Colon (tissue), 2 donors: ENCODE data around the gene CTNNA2.

Experiments
- FAIRE-seq: peaks from 2 replicates; lab custom pipeline; 2012; peaks lifted over from hg19 to GRCh38; lab: Jason Lieb, UNC
- donor health status: control.
- donor health status: control.

CTNNA2 gene

DNA sequence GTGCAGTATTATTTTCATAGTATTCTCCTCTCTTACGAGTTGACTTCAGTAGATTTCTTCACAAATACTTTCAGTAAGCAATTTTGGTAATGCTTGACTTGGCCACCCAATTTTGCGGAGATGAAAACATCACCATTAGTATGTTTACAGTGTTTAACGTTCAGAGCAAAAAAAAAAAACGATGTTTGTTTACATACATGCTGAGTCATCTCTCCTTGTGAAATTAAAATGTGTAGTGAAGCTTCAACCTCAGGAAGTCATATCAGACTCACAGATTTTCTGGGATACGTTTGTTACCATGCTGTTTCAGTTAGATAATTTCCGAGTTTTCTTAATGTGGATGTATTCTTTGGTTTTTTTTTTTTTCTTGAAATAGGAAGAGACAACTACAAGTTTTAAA lies 100.1 kb downstream of the CTNNA2 start:
- FAIRE-seq: no peak

DNA sequence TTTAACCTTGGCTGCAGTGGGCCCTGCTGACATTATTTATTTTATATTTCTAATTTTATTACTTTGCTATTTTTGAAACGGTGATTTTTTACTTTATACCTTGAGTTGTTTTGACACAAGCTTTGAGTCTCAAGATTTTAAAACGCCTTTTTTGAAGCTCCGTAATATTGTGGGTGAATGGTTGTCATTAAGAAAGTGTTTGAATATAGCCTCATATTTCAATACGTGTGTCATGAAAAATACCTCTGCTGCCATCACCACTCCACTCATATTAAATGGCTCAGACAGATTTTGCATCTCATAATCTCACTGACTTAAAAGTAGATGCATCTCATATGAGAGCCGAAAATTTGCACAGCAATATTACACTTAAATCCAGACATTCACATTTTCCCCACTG lies 106.6 kb downstream of the CTNNA2 start:
- no peak for FAIRE-seq

DNA sequence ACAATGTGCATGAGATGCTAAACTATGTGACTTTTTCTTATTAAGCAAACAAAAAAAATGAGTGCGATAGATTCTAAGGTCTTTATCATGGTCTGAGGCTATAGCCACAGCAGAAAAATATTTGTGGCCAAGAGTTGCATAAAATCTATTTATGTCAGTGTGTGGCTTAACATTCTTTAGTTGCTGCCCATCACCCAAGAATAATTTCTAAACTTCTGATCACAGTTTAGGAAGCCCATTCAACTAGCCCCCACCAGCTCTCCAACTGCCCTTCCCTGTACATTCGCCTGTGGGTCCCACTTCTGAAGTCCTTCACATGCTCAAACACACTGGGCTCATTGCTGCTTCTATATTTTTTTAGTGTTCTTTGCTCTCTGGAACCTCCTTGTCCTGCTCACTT lies 107.1 kb downstream of the CTNNA2 start:
- no peak for FAIRE-seq

DNA sequence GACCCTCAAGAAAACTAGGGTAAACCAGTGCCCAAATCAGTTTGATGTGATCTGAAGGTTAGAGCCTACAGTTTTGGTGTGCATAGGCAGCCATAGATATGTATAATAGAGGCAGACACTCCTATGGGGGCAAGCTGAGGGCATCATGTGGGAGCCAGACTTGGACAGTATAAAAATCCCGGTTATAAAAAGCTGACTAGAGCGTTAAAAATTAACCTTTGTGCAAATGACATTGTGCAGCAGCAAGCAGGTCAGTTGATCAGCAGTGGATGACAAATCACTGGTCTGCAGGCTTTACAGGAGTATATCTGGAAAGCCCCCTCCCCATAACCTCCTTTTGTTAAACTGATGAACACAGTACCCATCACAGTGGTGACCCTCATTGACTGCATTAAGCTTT lies 107.8 kb downstream of the CTNNA2 start:
- no peak for FAIRE-seq

DNA sequence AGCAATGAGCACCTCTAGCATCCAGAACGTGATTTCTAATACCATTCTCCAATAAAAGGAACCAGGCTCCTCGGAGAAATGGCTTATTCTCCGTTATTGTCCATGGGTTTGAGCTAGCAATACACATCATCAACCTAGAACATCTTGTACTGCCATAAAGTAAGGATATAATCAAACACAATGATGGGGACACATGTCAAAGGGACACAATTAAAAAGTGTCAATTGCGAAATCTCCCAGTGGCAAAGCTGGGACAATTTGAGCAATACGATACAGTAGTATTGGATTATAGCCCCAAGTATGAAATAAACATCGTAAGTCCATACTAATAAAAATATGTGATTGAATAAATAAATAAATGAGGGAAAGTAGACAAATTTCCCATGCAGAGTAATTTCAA lies 108.4 kb downstream of the CTNNA2 start:
- FAIRE-seq: no peak

DNA sequence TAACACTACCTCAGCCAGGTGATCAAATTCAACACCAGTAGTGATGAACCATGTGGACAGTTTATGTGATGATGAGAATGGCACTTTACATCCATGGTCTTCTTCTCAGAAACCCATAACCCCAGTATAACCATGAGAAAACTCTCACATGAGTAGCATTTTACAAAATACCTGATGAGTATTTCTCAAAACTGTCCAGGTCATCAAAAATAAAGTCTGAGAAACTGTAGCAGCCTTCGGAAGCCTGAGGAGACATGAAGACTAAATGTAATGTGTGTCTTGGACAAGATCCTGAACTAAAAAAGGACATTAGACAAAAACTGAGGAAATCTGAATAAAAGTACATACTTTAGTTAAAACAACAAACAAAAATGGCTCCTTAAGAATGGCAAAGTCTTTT lies 108.9 kb downstream of the CTNNA2 start:
- no peak for FAIRE-seq

DNA sequence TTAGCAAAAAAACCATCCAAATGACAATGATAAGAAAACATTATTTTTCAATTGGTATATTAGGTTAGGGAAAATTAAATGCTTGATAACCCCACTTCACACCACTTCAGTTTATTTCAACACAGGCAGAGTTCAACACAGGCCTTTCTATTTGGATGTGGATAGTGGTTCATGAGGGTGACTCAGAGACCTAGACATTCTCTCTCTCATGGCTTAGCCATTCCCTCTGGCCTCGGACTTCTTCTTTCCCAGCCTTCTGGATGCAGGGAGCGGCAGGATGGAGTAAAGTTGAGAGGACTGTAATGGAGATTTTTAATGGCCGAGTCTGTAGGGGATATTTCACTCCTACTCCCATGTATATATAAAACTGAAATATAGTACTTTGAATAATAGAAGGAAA lies 109.7 kb downstream of the CTNNA2 start:
- no peak for FAIRE-seq

DNA sequence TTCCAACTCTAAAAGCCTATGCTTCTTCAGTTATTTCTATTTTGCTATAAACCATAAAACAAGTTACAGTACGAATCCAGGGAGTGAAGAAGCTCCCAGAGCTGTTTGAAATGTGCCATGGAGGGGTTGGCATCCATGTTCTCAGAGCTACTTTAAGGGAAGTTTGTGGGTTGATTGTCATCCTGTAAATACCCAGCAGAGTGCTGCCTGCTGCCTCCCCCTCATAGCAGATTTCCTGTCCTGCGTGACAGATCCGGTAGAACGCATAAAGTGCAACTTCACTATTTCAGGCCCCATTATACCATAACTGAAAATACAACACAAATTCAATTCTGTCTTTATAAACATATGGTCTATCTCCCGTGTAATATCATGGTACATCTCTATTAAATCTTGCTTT lies 114.4 kb downstream of the CTNNA2 start:
- no peak for FAIRE-seq

DNA sequence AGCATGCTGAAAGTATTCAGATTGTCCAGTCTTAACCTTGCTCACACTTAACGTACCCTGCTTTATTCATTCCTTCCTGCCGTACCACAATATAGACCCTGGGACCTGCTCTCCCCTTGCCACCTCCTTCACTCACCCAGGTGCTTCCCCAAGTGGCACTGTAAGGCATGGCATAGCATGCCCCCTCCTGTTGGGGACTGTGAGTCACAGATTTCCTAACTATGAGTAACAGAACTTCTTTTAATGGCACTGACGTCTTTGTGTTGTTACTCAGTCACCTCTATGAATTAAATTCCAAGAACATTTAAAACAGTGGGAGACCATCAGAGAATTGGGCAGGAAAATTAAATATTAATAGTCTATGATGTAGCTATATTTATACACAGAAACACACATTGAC lies 117.2 kb downstream of the CTNNA2 start:
- FAIRE-seq: no peak

DNA sequence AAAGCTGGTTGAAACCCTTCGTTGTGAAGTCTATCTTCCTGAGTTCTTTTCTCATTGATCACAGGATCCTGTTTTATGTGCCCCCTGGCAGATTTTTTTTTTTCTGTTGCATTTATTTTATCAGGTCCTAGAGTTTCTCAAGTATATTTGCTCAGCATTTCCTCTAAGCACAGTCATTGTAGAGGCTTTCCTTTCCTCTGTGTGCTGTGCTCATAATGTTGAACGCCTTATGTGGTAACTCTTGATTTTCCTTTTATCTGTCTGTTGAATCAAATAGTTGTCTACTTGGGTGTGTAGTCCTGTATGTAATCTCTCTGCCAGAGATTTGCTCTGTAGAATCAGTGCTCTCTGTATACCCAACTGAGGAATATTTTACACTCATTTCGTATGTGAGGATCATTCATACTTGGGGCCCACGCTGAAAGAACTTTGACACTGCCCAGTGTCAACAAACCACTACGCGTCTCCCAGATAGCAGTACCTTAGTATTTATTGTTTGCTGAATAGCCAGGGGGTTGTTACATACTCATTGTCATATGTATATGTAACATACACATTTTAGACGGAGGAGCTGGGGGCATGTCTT lies 118.2 kb downstream of the CTNNA2 start:
- FAIRE-seq: no peak

DNA sequence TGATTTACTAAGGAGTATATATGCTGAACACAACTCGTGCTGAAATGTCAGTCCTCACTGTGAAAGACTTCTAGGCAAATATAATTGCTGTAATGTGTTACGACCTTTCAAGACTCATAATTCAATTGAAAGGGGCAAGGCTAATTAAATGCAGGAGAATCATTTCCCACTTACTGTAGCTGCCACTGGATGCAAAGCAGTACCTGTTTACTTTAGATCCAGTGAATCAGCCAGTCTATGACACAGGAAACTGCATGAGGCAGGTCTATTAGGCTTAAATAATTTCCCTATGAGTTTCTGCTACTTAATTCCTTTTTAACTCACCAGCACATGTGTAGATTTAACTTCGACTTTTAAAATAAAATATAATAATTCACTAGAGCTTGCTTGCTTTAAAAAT lies 125.6 kb downstream of the CTNNA2 start:
- no peak for FAIRE-seq

DNA sequence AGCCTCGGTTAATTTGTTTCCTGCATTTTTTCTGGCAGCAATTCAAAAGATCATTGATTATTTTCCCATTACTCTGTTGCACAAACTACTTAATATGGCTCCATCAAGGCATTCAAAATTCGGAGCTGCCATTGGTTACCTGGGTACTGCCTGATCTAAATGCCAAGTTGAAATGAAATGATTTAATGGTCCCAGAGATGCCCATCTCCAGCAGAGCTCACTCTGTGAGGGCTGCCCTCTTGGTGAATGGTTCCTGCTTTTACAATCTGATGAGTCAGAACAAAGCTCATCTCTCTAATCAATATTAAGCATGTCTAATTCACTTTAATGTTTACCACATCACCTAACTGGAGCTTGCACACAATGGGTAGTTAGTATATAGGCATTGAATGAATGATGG lies 126.1 kb downstream of the CTNNA2 start:
- no peak for FAIRE-seq

DNA sequence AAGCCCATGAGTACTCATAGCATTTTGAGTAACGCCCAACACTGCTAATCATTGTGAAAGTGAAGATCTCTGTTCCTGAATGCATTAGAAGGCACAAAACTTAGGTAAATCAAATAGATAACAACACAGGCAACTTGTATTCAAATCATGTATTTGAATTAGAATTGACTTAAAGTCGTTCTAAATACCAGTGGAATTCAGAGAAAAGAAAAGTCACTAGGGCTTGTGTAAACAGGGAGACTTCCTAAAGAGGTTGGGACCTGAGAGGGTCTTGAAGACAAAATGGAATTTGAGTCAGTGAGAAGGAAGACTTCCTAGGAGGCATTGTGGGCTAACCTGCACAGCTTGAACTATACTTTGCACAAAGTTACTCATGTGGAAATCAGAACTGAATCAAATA lies 127.2 kb downstream of the CTNNA2 start:
- no peak for FAIRE-seq

DNA sequence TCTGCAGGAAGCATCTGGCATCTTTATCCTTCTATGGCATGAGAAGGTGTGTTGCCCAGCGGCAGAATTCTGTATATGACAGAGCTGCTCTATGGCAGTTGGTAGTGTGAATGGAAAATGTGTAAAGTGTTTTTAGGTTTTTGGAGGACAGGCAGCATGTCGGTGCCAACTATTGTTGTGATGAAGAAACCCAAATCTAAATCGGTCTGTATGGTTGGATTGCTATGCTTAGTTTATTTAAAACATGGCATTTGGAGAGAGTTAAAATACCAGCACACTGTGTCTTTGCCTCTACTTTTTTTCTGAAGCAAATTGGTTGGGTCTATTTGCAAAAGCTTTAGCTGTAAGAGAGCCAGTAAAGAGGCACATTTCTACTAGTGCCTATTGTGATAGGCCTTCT lies 136.7 kb downstream of the CTNNA2 start:
- no peak for FAIRE-seq

DNA sequence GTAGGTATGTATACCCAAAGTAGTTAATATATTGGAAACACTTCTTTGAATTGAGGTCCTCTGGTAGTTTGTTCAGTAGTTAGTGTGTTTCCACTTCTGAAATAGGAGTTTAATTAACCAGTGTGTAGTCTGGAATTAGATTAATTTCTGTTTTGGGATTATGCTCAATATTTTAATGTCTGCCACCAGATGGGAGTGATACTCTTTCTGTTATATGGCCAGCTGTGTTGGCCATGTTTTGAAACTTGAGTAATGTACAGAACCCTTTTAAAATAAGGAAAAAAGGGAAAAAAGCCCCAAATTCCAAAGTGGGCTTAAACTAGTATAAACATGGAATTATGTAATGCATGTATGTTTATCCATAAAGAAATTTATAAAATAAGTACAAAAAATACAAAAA lies 147.7 kb downstream of the CTNNA2 start:
- FAIRE-seq: no peak

DNA sequence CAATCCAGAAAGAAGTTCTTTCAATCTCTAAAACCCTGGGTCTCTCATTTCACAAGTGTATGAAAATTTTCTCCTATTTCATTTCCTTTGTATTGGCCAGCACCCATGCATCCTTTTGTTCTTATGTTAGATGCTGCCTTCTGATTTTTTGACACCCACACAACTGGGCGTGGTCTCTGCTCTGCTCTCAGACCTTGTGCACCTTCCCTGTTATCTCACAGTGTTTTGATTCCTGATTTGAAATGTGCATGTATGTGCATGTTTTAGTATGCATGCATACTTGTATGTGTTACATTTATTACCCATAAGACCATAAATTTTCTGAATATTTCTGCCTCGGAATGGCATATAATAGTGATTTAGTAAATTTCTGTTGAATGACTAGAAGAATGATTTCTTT lies 152.2 kb downstream of the CTNNA2 start:
- FAIRE-seq: no peak

DNA sequence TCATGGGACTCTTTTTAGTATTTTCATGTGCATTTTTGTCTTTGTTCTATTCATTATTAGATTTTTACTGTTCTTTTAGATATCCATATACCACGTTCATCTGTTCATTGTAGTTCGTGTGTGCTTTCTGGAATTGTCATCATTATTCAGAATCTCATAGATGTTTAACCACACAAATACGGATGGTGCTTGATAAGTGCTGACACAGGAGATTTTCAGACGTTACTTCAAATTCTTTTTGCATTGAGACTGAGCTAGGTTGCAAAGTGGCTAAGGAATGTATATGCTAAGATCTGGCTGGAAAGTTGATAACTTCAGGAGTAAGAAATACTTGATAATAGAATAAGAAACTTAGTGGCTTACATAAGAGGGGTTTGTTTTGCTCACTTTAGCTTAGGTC lies 153.6 kb downstream of the CTNNA2 start:
- no peak for FAIRE-seq

DNA sequence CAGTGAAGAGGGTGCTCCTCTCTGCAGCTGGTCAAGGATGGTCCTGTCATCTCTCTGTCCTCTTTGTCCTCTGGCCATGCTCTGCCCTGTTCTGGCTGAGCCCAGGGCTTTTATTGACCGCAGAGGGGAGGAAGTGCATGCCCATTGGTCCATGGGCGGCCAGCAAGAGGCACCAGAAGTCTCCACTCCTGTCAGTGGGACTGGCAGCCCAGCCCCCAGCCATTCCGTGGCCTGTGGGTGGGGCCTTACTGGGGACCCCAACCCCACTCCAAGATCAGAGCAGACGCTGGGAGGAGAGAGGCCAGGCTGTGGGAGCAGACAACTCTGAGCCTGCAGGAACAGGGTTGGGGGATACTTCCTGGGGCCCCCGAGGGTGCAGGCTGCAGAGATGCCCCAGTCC lies 156.9 kb downstream of the CTNNA2 start:
- FAIRE-seq: no peak

DNA sequence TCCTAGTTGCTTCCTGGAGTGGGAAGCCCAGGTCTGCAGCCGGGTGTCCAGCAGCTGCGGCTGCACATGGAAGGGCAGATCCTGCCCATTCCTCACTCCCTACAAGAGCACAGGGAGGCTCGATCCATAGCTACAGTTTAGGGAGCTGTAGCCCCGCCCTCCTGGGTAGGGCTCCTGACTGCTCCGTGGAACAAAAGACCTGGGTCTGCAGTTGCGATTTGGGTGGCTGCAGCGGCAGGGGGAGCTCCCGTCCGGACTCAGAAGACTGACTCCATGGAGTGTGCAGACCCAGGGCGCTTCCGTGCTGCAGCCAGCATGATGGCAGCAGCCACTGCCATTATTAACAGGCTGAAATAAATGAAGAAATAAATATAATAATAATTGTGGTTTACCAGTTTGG lies 157.3 kb downstream of the CTNNA2 start:
- FAIRE-seq: no peak

DNA sequence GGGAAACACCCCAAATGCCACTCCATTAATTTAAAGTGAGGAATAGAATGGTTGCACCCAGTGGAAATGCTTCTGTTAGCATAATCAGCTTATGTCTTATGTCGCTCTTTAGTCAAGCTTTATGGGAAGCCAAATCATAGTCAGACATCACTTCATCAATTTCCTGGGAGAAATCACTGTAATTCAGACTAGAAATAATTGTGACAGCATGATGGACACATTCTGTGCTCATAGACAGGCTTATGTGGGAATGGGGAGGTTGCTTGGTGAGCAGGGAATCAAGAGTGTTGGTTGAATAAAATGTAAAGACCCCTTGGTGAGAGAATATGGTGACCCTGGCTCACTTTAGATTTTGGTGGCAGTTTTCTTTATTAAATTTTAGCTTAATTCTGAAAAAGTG lies 174.0 kb downstream of the CTNNA2 start:
- FAIRE-seq: no peak

DNA sequence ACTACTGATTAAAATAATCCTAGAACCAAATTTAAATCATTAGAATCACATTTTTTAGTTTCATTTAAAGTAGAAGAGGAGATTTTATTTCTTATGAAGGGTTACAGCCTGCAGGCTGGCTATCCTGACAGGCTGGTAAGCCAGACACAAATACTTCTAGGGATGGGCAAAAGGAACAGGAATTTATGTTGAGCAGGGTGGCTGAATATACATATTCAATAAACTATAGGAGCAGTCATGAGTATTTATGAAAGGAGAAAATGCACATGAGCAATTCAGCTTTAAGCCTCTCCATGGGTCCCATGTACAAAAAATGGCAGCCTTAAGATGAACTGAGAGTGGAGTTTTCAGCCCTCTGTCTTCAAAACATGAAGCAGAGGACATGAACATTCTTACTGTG lies 182.4 kb downstream of the CTNNA2 start:
- FAIRE-seq: no peak

DNA sequence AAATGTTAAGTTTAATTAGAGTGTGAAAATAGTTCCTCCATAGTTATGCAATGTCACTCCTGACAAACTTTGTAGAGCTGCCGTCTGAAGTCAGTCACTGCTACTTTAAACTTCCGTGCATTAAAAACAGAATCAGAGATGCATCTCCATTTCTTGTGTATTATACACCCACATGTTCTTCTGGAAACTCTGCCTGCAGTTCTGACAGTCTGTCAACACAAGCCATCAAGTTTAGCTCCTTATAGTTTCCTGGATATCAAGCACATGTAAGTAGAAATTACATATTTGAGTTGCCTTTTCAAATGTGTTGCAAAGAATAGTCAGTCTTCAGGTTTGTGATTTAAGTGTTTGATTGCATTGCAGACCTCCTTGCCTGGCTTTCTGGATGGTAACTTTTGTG lies 184.3 kb downstream of the CTNNA2 start:
- no peak for FAIRE-seq

DNA sequence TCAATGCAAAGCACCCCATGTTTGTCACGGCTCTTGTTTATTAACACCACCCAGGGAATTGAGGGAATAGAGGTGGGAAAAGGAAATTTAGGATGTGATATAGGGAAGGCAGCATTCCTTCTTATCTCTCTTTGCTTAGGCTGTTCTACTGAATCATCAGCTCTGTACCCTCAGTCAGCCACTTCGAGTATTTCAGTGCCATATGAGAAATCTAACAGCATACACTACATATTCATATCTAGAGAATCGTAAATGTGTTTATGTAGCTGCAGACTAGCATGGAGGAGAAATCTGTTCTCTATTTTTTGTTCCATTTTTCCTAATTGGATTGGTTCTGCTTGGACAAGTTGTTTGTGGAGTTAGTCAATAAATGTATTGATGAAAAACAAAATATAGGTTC lies 187.8 kb downstream of the CTNNA2 start:
- FAIRE-seq: no peak

DNA sequence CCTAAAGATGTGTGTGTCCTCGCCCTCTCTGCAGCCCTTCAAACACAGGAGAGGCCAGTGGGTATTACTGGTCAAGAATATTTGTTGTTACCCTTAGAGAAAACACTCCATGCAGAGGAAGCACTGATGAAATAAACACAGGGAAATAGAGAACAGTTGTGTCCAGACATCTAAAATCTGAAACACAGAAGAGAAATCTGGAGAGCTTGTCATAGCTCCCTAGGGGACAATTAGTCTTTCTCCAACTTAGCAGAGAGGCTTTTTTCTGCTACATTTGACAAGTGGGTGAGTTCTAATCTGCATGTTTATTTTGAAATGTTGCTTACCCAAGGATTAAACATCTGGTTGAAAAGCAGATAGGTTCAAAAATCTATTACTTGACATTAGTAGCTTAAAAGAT lies 190.1 kb downstream of the CTNNA2 start:
- no peak for FAIRE-seq

DNA sequence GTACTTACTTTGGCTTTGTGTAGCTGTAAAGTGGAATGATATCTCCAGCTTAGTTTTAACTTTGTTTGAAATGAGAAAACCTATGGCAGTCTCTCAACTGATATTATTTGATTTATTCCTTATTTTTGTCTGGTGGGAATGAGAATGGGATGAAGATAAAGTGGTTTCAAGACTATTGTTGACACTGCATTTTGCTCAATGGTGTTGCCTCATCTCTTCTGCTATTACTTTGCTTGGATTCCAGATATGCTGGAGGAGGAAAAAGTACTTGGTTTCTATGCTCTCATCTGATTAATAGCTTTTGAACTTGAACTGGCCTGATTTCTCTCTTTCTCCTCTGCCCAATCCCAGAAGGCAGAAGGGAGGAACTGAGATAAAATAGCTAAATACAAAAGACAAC lies 198.2 kb downstream of the CTNNA2 start:
- FAIRE-seq: no peak
